DMS53 treated with DMSO at 0.1 percent for 48 hours (cell line): ENCODE measurements around the gene FOXD4L6.
"Not testable (repeated sequence)": the region's sequence is repeated elsewhere in the genome, so short reads cannot be mapped to it uniquely, and the experiment has no call there.

Experiments
- DNase-seq: peaks from one replicate; lab custom pipeline; 2025; ENCODE audit not compliant: unreplicated experiment; lab: John Stamatoyannopoulos, UW

Gene FOXD4L6

GRCh38 chr9:41100508-41100907, 28.0 kb downstream of the FOXD4L6 start:
- DNase-seq, result not testable (repeated sequence)

DNA sequence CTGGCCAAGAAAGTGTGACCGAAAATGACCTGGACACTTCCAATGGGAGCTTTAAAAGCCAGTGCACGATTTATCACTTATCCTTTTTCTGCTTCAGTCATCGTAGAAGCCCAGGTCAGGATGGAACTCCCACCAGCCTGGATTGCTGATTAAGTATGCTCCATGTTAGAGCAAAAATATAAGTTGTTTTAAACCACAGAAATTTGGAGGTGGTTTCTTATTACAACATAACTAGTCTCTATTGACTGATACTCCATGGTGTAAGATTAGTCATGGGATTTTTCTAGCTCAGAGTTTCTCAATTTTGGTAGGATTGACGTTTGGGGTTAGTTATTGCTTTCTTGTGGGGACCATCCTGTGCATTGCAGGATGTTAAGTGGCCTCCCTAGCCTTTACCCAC, 29.7 kb downstream of the FOXD4L6 start:
- not testable (repeated sequence) for DNase-seq

- DNase-seq, result not testable (repeated sequence)
Observed at GRCh38 chr9:41095060-41095459, 33.4 kb downstream of the FOXD4L6 start.

DNA sequence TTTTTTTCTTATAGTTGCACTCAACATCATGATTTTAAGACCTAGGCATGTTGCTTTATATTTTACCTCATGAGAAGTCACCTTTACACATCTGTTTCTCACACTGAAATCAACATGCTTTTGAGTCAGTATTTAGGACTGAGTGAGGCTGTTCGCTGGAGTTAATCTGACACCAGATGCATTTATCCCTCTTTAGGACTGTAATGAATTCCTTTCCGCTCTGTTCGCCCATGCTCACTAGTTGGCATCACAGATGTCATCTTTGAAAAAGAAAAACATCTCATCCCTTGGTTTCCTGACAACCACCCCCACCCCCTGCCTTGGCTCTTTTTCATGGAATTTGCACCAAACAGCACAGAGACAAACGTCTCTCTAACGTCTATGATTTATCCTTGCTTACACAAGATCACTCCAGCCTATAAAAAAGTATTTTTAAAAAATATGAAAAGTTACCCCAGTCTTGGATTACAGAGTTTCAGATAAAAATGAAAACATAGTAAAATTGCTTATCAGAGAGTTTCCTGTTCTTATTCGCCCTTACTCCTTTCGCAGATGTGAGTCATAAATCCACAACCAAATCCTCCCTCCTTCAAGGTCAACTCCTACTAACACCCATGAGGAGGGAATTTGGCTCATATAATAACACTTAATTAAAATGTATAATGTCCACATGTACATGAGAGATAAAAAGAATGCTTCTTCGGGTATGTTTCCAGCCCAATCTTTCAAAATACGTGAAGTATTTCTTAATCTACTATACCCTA, 34.3 kb downstream of the FOXD4L6 start:
- not testable (repeated sequence) for DNase-seq

DNA sequence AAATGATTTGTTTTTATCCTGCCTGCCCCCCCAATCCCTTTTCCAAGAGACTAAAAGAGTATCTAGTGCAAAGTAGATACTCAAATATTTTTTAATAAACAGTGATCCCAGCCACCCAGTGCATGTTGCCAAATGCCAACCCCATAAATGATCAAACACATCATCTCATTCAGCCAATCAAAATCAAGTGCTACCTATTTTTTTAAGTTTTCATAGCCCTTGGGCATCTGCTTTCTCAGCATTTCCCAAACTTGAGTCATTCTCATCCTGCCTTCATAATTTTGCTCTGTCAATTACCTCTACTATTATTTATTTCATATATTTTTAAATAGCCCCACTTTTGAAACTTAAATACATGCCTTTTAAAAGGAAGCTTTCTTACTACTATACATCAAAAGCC, 37.6 kb downstream of the FOXD4L6 start:
- not testable (repeated sequence) for DNase-seq

DNA sequence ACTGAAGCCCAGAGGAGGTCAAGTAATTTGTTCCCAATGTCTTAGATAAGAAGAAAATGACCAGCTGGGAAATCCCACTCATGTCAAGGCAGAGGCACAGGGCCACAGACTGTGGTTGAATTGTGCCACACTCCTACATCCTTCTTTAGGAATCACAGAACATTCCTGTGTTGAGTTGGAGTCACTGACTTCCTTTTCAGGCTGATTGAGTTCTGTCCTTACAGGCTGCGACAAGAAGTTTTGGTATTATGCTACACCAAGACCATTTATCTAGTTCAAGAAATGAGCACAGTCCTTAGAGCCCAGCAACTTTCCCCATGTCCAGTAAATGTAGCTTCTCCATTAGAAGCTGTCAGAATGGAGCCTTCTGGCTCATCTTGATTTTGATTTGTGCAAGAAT, 38.1 kb downstream of the FOXD4L6 start:
- not testable (repeated sequence) for DNase-seq

DNA sequence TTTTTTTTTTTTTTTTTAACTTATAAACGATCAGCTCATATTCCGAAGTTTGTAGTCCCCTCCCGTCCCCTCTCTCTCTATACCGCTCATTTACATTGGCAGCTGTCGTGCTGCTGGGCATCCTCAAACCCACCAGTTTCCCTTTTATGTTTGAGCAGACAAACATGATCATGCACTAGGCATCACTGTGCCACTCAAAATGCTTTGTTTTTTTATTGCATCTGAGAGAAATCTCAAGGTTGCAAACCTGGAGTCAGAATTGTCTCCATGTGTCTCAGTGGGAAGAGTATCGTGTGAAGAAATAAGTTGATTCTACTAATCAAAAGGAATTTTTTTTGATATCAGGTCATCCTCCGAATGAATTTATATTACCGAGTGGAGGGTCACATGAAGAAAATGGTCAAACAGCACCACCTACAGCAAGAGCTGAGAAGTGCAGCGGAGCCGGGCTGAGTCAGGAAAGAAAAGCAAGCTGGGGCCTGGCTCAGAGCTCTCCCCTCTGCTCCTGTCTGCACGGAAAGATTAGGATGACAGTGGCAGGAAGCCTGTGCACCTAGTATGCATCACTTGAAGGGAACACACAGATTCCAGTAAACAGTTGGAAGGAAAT, 39.9 kb downstream of the FOXD4L6 start:
- DNase-seq, result not testable (repeated sequence)

DNA sequence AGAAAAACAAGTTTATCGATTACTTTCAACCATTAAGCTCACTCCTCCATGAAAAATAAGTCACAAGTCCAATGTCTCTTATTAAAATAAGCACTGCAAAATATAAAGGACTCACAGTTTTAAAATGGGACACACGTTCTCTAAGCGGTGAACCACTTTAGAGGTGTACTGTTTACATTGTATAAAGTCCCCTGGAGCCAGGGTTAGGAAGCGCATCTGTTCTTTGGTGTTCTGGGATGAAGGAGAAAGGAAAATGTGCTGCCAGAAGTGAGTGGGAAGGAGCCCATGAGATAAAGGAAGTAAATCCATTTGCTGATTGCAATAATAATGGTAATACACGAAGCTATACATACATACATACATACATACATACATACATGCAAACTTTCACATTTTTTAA, 40.6 kb downstream of the FOXD4L6 start:
- not testable (repeated sequence) for DNase-seq

- not testable (repeated sequence) for DNase-seq
Observed at GRCh38 chr9:41087157-41087780, 41.2 kb downstream of the FOXD4L6 start.

DNA sequence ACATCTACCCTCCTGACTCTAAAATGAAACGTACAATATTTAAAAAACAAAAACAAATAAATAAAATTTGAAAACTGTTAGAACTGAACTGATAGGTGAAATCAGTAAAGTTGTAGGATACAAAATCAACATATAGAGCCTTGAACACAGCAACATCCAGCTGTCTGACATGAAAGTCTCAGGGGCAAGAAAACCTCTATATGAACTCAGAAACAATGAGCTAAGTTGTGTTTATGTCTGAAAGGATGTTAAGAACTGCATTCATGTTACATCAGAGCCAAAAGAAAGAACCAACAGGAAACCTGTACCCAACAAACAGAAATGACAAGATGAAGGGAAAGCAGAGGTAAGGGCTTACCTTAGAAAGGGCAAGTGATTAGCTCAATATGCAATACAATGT, 41.8 kb downstream of the FOXD4L6 start:
- not testable (repeated sequence) for DNase-seq

DNA sequence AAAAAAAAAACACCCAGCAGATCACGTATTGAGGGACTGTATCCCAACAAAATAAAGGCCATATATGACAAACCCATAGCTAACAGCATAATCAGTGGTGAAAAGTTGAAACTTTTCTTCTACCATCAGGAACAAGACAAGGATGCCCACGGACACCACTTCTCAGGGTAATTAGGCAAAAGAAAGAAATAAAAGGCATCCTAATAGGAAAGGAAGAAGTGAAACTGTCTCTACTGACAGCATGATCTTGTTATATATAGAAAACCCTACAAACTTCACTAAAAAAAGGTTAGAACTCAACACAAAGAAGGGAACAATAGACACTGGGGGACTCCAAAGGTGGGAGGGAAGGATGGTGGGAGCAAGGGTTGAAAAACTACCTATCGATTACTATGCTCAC, 42.3 kb downstream of the FOXD4L6 start:
- not testable (repeated sequence) for DNase-seq

DNA sequence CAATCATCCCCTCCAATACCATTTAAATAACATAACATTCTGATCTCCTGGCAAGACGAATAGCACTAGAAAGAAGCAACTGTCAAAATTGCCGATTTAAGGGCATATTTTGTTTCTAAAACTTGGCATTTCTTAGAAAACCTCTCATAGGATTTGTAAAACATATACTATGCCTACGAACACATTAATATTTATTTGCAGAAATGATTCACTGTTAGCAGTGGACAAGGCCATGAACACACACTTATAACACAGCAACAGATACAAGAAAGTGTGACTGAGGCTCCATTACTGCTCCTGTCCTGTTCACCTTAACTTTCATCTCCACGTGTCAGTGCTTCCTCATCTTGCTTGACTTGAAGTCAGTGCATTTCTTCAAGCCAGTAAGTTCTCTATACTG, 46.1 kb downstream of the FOXD4L6 start:
- DNase-seq, result not testable (repeated sequence)

- not testable (repeated sequence) for DNase-seq
Observed at GRCh38 chr9:41079464-41079863, 49.0 kb downstream of the FOXD4L6 start.

GRCh38 chr9:41077586-41077985, 50.9 kb downstream of the FOXD4L6 start:
- DNase-seq, result not testable (repeated sequence)
